Bronchial epithelial cell (primary cell): ENCODE measurements around the gene BCKDK. TPM values are rescaled to one million over a fixed set of nuclear protein-coding genes. Genes with fewer than 3 reads are reported as not detected.

ENCODE experiments used
- DNase-seq: peaks from one replicate; pipeline ENCODE4 v3.0.0-alpha.2; 2010; ENCODE audit warnings: low read depth
- FAIRE-seq: peaks from 2 replicates; lab custom pipeline; 2011; peaks lifted over from hg19 to GRCh38; lab: Jason Lieb, UNC
- H3K27me3 ChIP-seq: 2 replicates; pipeline ENCODE4 v1.5.1; 2011; ENCODE audit warnings: low read length; ENCODE audit not compliant: control insufficient read depth, insufficient read depth
- H3K36me3 ChIP-seq: 2 replicates; pipeline ENCODE4 v1.5.1; 2011; ENCODE audit warnings: low read length; ENCODE audit not compliant: control insufficient read depth, insufficient read depth
- H3K4me3 ChIP-seq: 2 replicates; pipeline ENCODE4 v1.5.1; 2011; ENCODE audit warnings: mild to moderate bottlenecking, low read depth, low read length, control low read depth
- total RNA-seq: library from RNA; depleted of rRNA; stranded (reverse); fragments of >200 nt; gene quantifications from 2 replicates; pipeline ENCODE4 v1.2.1, GENCODE V29; 2014
- TF ChIP-seq, protein P1 (sequence below): IDR thresholded peaks from 2 replicates; pipeline ENCODE4 v1.5.1; 2011; ENCODE audit warnings: mild to moderate bottlenecking, moderate library complexity, low read length, control low read depth, inconsistent platforms; ENCODE audit not compliant: insufficient read depth, severe bottlenecking

BCKDK gene
- total RNA-seq, 1 donor from 2014 or later: 7.9 TPM

DNA sequence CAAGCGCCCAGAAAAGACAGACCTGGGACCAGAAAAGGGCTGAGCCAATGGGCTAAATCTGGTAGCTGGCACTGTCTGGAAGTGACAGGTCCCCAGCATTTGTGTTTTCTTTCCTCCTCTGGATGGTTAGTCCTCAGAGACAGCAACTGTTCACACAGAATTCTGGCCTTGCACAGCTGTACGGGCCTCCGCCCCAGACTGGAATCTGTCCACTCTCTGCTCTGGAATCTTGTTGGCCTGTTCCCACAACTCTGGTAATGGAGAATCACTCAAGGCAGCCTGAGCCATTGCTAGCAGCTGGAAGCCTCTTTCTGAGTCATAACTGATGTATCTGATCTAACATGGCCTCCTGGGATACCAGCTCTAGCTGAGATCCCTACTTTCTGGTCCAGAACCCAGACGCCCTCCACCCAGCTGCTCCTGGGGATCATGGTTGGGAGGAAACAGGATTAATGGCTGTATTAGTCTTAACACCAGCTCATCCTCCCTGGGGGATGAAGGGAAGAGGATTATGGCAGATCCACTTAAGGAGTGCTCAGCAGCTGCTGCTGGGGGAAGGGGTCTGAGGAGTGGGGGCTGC is 43.2 kb upstream of the BCKDK start:
- peak; percentile 47 for FAIRE-seq
- Histone ChIP-seq H3K36me3 (peaks cover 14% of the 10 kb centered on the region), H3K4me3 (no peak overlapping the region), H3K27me3 (no peaks in the 10 kb centered on the region)
- peak; percentile 84 for DNase-seq
- TF ChIP-seq, protein P1, sequence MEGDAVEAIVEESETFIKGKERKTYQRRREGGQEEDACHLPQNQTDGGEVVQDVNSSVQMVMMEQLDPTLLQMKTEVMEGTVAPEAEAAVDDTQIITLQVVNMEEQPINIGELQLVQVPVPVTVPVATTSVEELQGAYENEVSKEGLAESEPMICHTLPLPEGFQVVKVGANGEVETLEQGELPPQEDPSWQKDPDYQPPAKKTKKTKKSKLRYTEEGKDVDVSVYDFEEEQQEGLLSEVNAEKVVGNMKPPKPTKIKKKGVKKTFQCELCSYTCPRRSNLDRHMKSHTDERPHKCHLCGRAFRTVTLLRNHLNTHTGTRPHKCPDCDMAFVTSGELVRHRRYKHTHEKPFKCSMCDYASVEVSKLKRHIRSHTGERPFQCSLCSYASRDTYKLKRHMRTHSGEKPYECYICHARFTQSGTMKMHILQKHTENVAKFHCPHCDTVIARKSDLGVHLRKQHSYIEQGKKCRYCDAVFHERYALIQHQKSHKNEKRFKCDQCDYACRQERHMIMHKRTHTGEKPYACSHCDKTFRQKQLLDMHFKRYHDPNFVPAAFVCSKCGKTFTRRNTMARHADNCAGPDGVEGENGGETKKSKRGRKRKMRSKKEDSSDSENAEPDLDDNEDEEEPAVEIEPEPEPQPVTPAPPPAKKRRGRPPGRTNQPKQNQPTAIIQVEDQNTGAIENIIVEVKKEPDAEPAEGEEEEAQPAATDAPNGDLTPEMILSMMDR: no peak

- TF ChIP-seq, protein P1: no peak
- no peaks in the 10 kb centered on the region for H3K27me3 ChIP-seq
- no peak overlapping the region for H3K4me3 ChIP-seq
- H3K36me3 ChIP-seq: peaks cover 6% of the 10 kb centered on the region
- no peak for FAIRE-seq
- no peak for DNase-seq
Observed at GRCh38 chr16:31067342-31067741, 40.8 kb upstream of the BCKDK start.

DNA sequence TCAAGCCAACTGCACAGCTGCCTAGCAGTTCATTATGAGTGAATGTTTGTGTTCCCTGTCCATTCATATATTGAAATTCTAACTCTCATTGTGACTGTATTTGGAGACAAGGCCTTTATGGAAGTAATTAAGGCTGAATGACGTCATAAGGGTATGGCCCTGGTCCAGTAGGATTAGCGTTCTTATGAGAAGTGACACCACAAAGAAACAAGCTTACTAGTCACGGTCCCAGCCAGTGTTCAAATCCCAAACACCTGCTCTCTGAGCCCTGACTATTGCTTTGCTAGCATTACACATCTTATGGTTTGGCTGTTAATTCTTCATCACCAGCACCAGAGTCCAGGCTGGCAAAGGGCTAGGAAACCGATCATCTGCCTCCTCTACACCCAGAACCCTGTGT is 36.3 kb upstream of the BCKDK start:
- TF ChIP-seq, protein P1: no peak
- DNase-seq (peak; percentile 27), FAIRE-seq (no peak)
- Histone ChIP-seq H3K27me3 (no peaks in the 10 kb centered on the region), H3K4me3 (peak overlapping the region; percentile 96), H3K36me3 (peaks cover 4% of the 10 kb centered on the region)

GRCh38 chr16:31072540-31073141 is 35.5 kb upstream of the BCKDK start:
- peak; percentile 41 for DNase-seq
- FAIRE-seq: no peak
- Histone ChIP-seq H3K36me3 (peaks cover 6% of the 10 kb centered on the region), H3K27me3 (no peaks in the 10 kb centered on the region), H3K4me3 (peak overlapping the region; percentile 96)
- TF ChIP-seq, protein P1: peak; percentile 4

- TF ChIP-seq, protein P1: no peak
- FAIRE-seq: no peak
- H3K36me3 ChIP-seq: peaks cover 12% of the 10 kb centered on the region
Observed at GRCh38 chr16:31073142-31073969, 34.8 kb upstream of the BCKDK start.

More at GRCh38 chr16:31073142-31073969, 34.8 kb upstream of the BCKDK start:
- DNase-seq: peak; percentile 79
- Histone ChIP-seq H3K4me3 (peak overlapping the region; percentile 96), H3K27me3 (no peaks in the 10 kb centered on the region)
